Measurements from ENCODE around the gene AP1B1. TPM values are rescaled to one million over a fixed set of nuclear protein-coding genes. Genes with fewer than 3 reads are reported as not detected.
A peak's percentile ranks its signal among the peaks of the same experiment; 100 is the strongest.
"Not testable (repeated sequence)": the region's sequence is repeated elsewhere in the genome, so short reads cannot be mapped to it uniquely, and the experiment has no call there.

The AP1B1 gene
- total RNA-seq, 1 donor from 2014 or later, result 70.3 TPM

GRCh38 chr22:29379258-29379657, 9.1 kb downstream of the AP1B1 start:
- intact Hi-C loops (cut with DNase I), result no loop called here
- no peak for TF ChIP-seq CTCF (IDR thresholded peaks at IDR 0.05)
- Histone ChIP-seq H3K27ac (no peak overlapping the region), H3K4me3 (no peak overlapping the region), H3K4me1 (peaks cover 30% of the 10 kb centered on the region), H3K27me3 (ENCODE audit: low read depth) (no peaks in the 10 kb centered on the region), H3K36me3 (peaks cover 31% of the 10 kb centered on the region), H3K9me3 (no peaks in the 10 kb centered on the region)
- ATAC-seq, result no peak
- DNase-seq, result no peak

GRCh38 chr22:29377979-29378378, 10.4 kb downstream of the AP1B1 start:
- H3K9me3 ChIP-seq, result no peaks in the 10 kb centered on the region
- no peak overlapping the region for H3K27ac ChIP-seq
- intact Hi-C loops (cut with DNase I), result no loop called here
- TF ChIP-seq CTCF (IDR thresholded peaks at IDR 0.05), result no peak
- peaks cover 18% of the 10 kb centered on the region for H3K4me1 ChIP-seq
- H3K27me3 ChIP-seq (ENCODE audit: low read depth), result no peaks in the 10 kb centered on the region
- peaks cover 31% of the 10 kb centered on the region for H3K36me3 ChIP-seq
- ATAC-seq (peak; percentile 46 to 72), DNase-seq (peak; percentile 52)
- H3K4me3 ChIP-seq, result no peak overlapping the region

- H3K4me3 ChIP-seq; DNase-seq; H3K4me1 ChIP-seq; H3K9me3 ChIP-seq; H3K27ac ChIP-seq; H3K27me3 ChIP-seq (ENCODE audit: low read depth); intact Hi-C loops (cut with DNase I): not testable (repeated sequence)
- H3K36me3 ChIP-seq, result peaks cover 33% of the 10 kb centered on the region
- peak in 1 of 2 donors; percentile 16 for ATAC-seq
Observed at GRCh38 chr22:29376705-29377104, 11.7 kb downstream of the AP1B1 start.

- DNase-seq (no peak), ATAC-seq (no peak)
- no peak for TF ChIP-seq CTCF (IDR thresholded peaks at IDR 0.05)
- H3K27me3 ChIP-seq (ENCODE audit: low read depth), result no peaks in the 10 kb centered on the region
- no peak overlapping the region for H3K4me3 ChIP-seq
- H3K4me1 ChIP-seq, result peaks cover 7% of the 10 kb centered on the region
- peaks cover 36% of the 10 kb centered on the region for H3K36me3 ChIP-seq
- intact Hi-C loops (cut with DNase I), result no loop called here
- no peaks in the 10 kb centered on the region for H3K9me3 ChIP-seq
- no peak overlapping the region for H3K27ac ChIP-seq
Observed at GRCh38 chr22:29375398-29376076, 12.8 kb downstream of the AP1B1 start.

- intact Hi-C loops (cut with DNase I); H3K9me3 ChIP-seq; H3K27ac ChIP-seq; DNase-seq; H3K27me3 ChIP-seq (ENCODE audit: low read depth); H3K4me3 ChIP-seq; ATAC-seq: not testable (repeated sequence)
- Histone ChIP-seq H3K36me3 (peaks cover 36% of the 10 kb centered on the region), H3K4me1 (peaks cover 10% of the 10 kb centered on the region)
Observed at GRCh38 chr22:29374806-29375205, 13.6 kb downstream of the AP1B1 start.

- ATAC-seq, result no peak
- peaks cover 14% of the 10 kb centered on the region for H3K4me1 ChIP-seq
- no peaks in the 10 kb centered on the region for H3K27me3 ChIP-seq (ENCODE audit: low read depth)
- H3K4me3 ChIP-seq, result no peak overlapping the region
- H3K36me3 ChIP-seq, result peaks cover 36% of the 10 kb centered on the region
- DNase-seq, result no peak
- intact Hi-C loops (cut with DNase I), result no loop called here
- TF ChIP-seq CTCF (IDR thresholded peaks at IDR 0.05), result no peak
- no peak overlapping the region for H3K27ac ChIP-seq
- H3K9me3 ChIP-seq, result no peaks in the 10 kb centered on the region
Observed at GRCh38 chr22:29374401-29374800, 14.0 kb downstream of the AP1B1 start.

All from lower lobe of right lung (tissue), 2 donors.